IPS DF 6.9 (cell line): ENCODE data around the gene PUM1.

Experiments used
- DNase-seq: peaks from one replicate; pipeline ENCODE4 v3.0.0-alpha.2; 2013; ENCODE audit warnings: low read depth, low spot score
- H3K27ac ChIP-seq: one replicate; pipeline ENCODE4 v1.5.1; 2013; ENCODE audit warnings: low read length, control low read depth
- H3K27me3 ChIP-seq: 2 replicates; pipeline ENCODE4 v1.6.1; 2013; ENCODE audit warnings: mild to moderate bottlenecking, low read length; ENCODE audit not compliant: control insufficient read depth, insufficient read depth
- H3K36me3 ChIP-seq: 2 replicates; pipeline ENCODE4 v1.6.1; 2013; ENCODE audit warnings: low read length; ENCODE audit not compliant: control insufficient read depth, insufficient read depth
- H3K4me1 ChIP-seq: 2 replicates; pipeline ENCODE4 v1.6.1; 2013; ENCODE audit warnings: low read length; ENCODE audit not compliant: control insufficient read depth, insufficient read depth
- H3K4me3 ChIP-seq: 2 replicates; pipeline ENCODE4 v1.5.1; 2013; ENCODE audit warnings: mild to moderate bottlenecking, low read length
- H3K9me3 ChIP-seq: 2 replicates; pipeline ENCODE4 v1.6.1; 2013; ENCODE audit warnings: low read length, inconsistent platforms; ENCODE audit not compliant: control insufficient read depth, insufficient read depth
- WGBS: extraction: QIAGEN DNeasy Blood & Tissue Kit; methylation state at CpG from one replicate; pipeline ENCODE4 v1.1.7; 2013; ENCODE audit warnings: mixed read lengths, missing lambda C conversion rate; ENCODE audit not compliant: insufficient read length, insufficient coverage; 5-methylcytosine and 5-hydroxymethylcytosine counted together

Gene PUM1

DNA sequence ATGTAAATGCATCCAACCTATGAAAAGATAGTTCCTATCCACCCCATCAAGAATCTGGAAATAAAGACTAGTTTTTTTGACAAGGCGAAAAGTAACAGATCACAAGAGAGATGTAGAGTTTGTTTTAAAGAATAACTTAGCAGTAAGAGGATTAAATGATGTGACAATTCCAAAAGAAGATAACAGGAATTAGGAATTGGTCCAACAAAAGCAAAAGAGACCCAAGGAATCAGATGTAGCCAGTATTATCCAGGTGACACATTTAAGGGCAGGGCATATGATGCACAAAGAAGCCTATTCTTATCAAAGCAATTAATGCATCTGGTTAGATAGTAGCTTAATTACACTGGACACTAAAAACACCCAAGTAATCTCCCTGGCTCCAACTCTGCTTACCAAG lies 53.8 kb downstream of the PUM1 start:
- Histone ChIP-seq H3K9me3 (no peaks in the 10 kb centered on the region), H3K27me3 (no peaks in the 10 kb centered on the region), H3K4me3 (no peak overlapping the region), H3K4me1 (no peaks in the 10 kb centered on the region), H3K36me3 (no peaks in the 10 kb centered on the region), H3K27ac (no peak overlapping the region)
- no peak for DNase-seq
- WGBS = no CpG with 5 or more reads among the region's 1 CpG

DNA sequence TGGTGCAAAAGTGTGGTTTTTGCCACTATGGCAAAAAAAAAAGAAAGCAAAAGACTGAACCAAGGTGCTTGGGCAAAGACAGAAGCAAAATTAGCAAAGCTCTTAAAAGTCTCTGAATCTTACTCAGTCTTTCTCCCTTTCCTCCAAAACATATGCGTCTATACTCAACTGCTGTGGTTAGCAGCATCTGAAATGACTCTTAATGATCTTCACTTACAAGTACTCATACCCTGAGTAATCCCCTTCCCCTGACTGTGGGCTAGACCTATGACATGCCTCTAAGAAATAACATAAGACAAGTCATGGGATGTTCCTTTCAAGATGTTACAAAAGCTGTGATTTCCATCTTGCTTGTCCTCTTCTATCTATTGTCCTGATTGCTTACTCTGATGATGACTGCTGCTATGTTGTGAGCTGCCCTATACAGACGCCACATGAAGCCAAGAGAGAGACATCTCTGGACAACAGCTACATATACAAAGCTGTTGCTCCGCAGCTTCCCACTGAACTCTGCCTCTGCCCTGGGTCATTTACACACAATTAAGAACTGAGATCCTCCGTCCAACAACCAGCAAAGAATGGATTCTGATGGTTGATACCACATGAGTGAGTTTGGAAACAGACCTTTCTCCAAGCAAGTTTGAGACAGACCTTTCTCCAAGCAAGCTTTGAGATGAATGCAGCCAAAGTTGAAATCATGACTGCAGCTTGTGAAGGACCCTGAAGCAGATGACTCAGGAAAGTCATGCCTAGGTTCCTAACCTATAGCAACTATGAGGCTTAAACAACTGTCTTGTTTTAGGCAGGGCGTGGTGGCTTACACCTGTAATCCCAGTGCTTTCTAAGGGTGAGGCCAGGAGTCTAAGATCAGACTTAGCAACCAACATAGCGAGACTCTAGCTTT lies 55.2 kb downstream of the PUM1 start:
- no peaks in the 10 kb centered on the region for H3K4me1 ChIP-seq
- no CpG with 5 or more reads among the region's 6 CpGs for WGBS
- H3K9me3 ChIP-seq = no peaks in the 10 kb centered on the region
- no peak overlapping the region for H3K27ac ChIP-seq
- no peak overlapping the region for H3K4me3 ChIP-seq
- H3K36me3 ChIP-seq = peaks cover 3% of the 10 kb centered on the region; the same call in 1 of the 2 replicates
- no peak for DNase-seq
- H3K27me3 ChIP-seq = no peaks in the 10 kb centered on the region

DNA sequence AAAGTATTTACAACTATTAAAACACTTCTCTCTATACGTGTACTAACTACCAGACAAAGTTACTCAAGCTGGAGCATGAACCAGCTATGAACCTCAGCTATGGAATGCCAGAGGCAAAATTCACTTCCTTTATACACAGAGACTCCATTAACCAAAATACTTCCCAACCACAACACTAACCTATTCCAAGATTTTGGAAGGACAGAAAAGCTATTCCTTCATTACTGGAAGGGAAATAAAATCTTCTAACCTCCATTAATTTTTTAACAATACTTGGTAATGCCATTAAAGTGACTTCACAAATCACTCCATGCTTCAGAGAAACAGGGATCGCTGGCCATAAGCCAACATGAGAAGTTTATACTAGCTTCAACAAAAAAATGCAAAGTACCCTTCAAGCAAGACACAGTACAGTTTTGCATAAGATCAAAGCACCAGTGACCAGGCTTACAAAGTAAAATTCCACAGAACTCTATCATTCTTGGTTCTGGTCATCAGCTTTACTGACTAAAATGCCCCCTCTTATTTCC lies 58.0 kb downstream of the PUM1 start:
- Histone ChIP-seq H3K4me1 (no peaks in the 10 kb centered on the region), H3K27ac (no peak overlapping the region), H3K9me3 (no peaks in the 10 kb centered on the region), H3K27me3 (no peaks in the 10 kb centered on the region), H3K36me3 (peaks cover 3% of the 10 kb centered on the region; the same call in 1 of the 2 replicates), H3K4me3 (no peak overlapping the region)
- WGBS = no CpG with 5 or more reads among the region's 2 CpGs
- DNase-seq = no peak

DNA sequence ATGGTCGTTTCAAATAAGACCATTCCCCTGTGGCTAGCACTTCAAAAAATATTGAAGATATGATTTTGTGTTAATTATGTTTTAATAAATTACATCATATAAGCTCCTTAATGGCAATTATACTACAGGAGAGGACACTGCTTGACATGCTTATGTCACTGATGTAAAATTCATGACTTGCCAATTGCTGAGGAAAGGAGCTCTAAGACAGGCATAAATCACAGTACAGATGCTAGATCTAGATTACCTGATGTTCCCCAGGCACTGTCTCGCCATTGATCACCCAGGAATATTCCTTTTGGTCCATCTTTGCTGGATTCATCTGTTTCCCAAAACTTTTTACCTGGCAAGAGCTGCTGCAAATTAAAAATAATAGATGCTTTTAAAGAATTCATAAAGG lies 58.8 kb downstream of the PUM1 start:
- DNase-seq = no peak
- H3K4me1 ChIP-seq = no peaks in the 10 kb centered on the region
- H3K9me3 ChIP-seq = no peaks in the 10 kb centered on the region
- H3K27me3 ChIP-seq = no peaks in the 10 kb centered on the region
- H3K4me3 ChIP-seq = no peak overlapping the region
- H3K27ac ChIP-seq = no peak overlapping the region
- peaks cover 3% of the 10 kb centered on the region; the same call in 1 of the 2 replicates for H3K36me3 ChIP-seq
- WGBS = no CpG with 5 or more reads among the region's 2 CpGs

DNA sequence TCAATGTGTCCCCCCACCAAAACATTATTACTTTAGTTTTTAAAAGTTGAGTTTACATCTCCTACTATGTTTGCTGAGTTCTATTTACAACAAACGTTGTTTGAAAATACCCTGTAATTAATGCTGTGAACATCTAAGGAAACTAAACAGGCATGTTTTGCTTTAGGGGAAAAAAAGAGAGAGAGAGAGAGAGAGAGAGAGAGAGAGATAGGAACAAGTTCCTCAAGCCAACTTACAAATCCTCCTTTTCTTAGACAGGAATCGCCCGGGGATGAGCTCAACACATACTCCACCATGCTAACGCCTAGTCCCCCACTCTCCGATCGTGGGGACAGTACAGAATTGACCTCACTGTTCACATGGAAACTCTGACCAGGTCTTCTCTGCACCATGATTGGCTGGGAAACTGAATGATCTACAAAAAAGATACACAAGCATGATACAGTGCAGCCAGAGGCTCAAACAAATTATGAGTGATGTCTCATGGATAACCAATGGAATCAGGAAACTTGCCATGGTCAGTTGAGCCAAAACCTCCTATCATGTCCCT lies 59.8 kb downstream of the PUM1 start:
- H3K4me3 ChIP-seq = no peak overlapping the region
- DNase-seq = no peak
- no CpG with 5 or more reads among the region's 6 CpGs for WGBS
- no peak overlapping the region for H3K27ac ChIP-seq
- no peaks in the 10 kb centered on the region for H3K9me3 ChIP-seq
- no peaks in the 10 kb centered on the region for H3K27me3 ChIP-seq
- peaks cover 3% of the 10 kb centered on the region; the same call in 1 of the 2 replicates for H3K36me3 ChIP-seq
- H3K4me1 ChIP-seq = no peaks in the 10 kb centered on the region

DNA sequence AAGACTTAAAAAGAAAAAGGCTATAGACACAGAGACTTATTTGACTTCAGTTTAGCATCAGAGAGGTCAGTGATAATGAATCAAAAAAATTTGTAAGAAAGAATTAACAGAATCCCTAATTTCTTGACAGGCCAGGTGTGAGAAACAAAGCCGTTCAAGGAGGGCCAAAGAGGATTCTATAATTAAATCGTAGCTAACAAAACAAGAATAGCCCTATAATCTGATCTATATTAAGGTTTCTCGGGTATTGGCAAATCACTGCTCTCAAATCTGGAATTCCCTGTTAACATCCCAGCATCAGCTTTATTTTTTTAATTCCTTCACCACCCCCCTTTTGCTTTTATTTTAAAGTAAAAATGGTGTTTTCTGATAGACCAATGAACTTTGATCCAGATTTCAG lies 60.3 kb downstream of the PUM1 start:
- H3K36me3 ChIP-seq = peaks cover 3% of the 10 kb centered on the region; the same call in 1 of the 2 replicates
- H3K27ac ChIP-seq = no peak overlapping the region
- DNase-seq = no peak
- H3K4me3 ChIP-seq = no peak overlapping the region
- no peaks in the 10 kb centered on the region for H3K27me3 ChIP-seq
- H3K9me3 ChIP-seq = no peaks in the 10 kb centered on the region
- H3K4me1 ChIP-seq = no peaks in the 10 kb centered on the region
- no CpG with 5 or more reads among the region's 3 CpGs for WGBS

DNA sequence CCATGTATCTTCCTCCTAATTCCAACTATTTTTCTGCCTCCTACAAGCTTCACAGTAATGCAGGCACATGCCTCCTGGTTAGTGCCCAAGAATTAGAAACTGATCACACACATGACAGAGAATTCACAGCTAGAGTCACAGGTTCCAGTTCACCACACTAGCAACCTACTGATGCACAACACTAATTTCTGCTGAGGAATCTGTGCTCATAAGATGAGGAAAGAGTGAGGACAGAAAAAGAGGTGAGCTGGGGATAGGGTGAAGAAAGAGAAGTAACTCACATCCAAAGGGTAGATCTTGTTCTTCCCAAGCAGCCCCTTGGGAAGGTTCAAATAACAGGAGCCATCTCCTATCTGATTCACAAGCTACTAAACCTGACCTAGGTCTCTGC lies 61.3 kb downstream of the PUM1 start:
- Histone ChIP-seq H3K4me3 (no peak overlapping the region), H3K4me1 (no peaks in the 10 kb centered on the region), H3K36me3 (peaks cover 3% of the 10 kb centered on the region; the same call in 1 of the 2 replicates), H3K9me3 (no peaks in the 10 kb centered on the region), H3K27me3 (no peaks in the 10 kb centered on the region), H3K27ac (no peak overlapping the region)
- DNase-seq = no peak

DNA sequence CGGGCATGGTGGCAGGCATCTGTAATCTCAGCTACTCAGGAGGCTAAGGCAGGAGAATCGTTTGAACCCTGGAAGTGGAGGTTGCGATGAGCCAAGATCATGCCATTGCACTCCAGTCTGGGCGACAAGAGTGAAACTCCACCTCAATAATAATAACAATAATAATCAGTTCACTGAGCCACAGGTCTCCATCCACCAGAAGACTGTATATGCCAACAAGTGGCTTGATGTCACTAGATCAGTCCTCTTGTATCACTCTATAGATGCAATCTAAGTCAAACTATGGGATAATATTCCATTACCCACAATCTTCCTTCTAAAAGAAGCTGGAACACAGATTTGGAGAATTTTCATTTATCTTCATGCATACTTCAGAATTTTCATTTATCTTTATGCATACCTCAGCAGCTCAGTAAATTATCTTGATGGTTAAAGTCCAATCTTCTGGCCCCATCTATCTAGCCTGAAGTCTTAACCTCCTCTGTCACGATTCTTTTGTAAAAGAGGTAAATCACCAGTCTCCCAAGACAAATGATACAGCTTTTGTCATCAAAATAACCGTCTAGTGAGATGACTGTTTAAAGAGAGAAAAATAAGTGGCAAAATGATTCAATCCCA lies 61.8 kb downstream of the PUM1 start:
- no peaks in the 10 kb centered on the region for H3K9me3 ChIP-seq
- H3K27ac ChIP-seq = no peak overlapping the region
- peaks cover 3% of the 10 kb centered on the region; the same call in 1 of the 2 replicates for H3K36me3 ChIP-seq
- WGBS = no CpG with 5 or more reads among the region's 6 CpGs
- H3K27me3 ChIP-seq = no peaks in the 10 kb centered on the region
- H3K4me1 ChIP-seq = no peaks in the 10 kb centered on the region
- no peak for DNase-seq
- no peak overlapping the region for H3K4me3 ChIP-seq

DNA sequence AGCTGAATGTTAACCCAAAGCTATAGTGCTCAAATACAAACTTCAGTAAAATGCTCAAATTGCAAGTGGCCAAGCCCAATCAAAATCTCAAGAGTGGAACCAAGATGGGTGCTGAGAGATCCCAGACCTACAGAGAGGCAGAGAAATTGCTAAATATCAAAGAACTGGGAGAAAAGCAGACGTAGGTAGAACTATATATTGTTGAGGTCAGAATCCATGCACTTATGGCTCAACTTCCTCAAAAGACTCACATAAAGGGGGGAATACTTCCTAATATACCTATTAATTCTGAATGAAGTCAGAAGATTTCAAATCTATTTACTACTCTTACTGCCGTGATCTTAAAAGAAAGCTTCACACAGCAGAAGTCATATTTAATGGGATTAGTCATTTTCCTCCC lies 65.2 kb downstream of the PUM1 start:
- H3K27me3 ChIP-seq = no peaks in the 10 kb centered on the region
- H3K4me3 ChIP-seq = no peak overlapping the region
- DNase-seq = no peak
- H3K9me3 ChIP-seq = no peaks in the 10 kb centered on the region
- no peak overlapping the region for H3K27ac ChIP-seq
- H3K36me3 ChIP-seq = no peaks in the 10 kb centered on the region
- WGBS = no CpG with 5 or more reads among the region's 2 CpGs
- no peaks in the 10 kb centered on the region for H3K4me1 ChIP-seq

DNA sequence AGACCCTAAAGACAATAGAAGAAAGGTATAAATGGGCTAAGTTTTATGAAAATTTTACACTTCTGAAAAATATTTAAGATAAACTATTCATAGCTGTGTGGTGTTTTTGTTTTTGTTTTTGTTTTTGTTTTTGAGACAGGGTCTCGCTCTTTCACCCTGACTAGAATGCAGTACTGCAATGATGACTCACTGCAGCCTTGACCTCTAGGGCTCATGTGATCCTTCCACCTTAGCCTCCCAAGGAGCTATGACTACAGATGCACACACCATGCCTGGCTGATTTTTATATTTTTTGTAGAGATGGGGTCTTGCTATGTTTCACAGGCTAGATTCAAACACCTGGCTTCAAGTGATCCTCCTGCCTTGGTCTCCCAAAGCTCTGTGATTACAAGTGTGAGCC lies 66.6 kb downstream of the PUM1 start:
- DNase-seq = no peak
- WGBS = no CpG with 5 or more reads among the region's 1 CpG
- Histone ChIP-seq H3K4me1 (no peaks in the 10 kb centered on the region), H3K27me3 (no peaks in the 10 kb centered on the region), H3K9me3 (no peaks in the 10 kb centered on the region), H3K27ac (no peak overlapping the region), H3K4me3 (no peak overlapping the region), H3K36me3 (no peaks in the 10 kb centered on the region)
